DMS 273 (cell line): ENCODE measurements around the gene GSE1.

ENCODE experiments used
- DNase-seq: peaks from one replicate; lab custom pipeline; 2025; ENCODE audit not compliant: unreplicated experiment; lab: John Stamatoyannopoulos, UW

GSE1 gene

GRCh38 chr16:85605051-85605911 lies 7.8 kb upstream of the GSE1 start:
- no peak for DNase-seq

GRCh38 chr16:85605912-85606841 lies 6.9 kb upstream of the GSE1 start:
- DNase-seq, result no peak

- peak; percentile 53 for DNase-seq
Measured at GRCh38 chr16:85606904-85607303, 6.2 kb upstream of the GSE1 start.

GRCh38 chr16:85607321-85607765 lies 5.8 kb upstream of the GSE1 start:
- DNase-seq, result peak; percentile 79

- DNase-seq, result no peak
Measured at GRCh38 chr16:85607796-85608514, 5.2 kb upstream of the GSE1 start.

GRCh38 chr16:85608515-85608885 lies 4.6 kb upstream of the GSE1 start:
- no peak for DNase-seq

GRCh38 chr16:85608887-85609286 lies 4.2 kb upstream of the GSE1 start:
- DNase-seq, result no peak

- no peak for DNase-seq
Measured at GRCh38 chr16:85609539-85609938, 3.6 kb upstream of the GSE1 start.

GRCh38 chr16:85610059-85610445 lies 3.1 kb upstream of the GSE1 start:
- peak; percentile 73 for DNase-seq

- peak; percentile 96 for DNase-seq
Measured at GRCh38 chr16:85610446-85611193, 2.5 kb upstream of the GSE1 start.

GRCh38 chr16:85611194-85611443 lies 2.0 kb upstream of the GSE1 start:
- no peak for DNase-seq

GRCh38 chr16:85611444-85612190 lies 1.5 kb upstream of the GSE1 start:
- DNase-seq, result peak; percentile 99

GRCh38 chr16:85612191-85612800 lies 826 bp upstream of the GSE1 start:
- peak; percentile 93 for DNase-seq

- peak; percentile 86 for DNase-seq
Measured at GRCh38 chr16:85613604-85614337, 649 bp downstream of the GSE1 start.

GRCh38 chr16:85614338-85615013 lies 1.4 kb downstream of the GSE1 start:
- DNase-seq, result peak; percentile 79

- DNase-seq, result peak; percentile 69
Measured at GRCh38 chr16:85615014-85615851, 2.1 kb downstream of the GSE1 start.

GRCh38 chr16:85615852-85616606 lies 2.9 kb downstream of the GSE1 start:
- peak; percentile 93 for DNase-seq
